K562 (cell line): Measurements from ENCODE around the gene TSPAN32. TPM values are rescaled to one million over a fixed set of nuclear protein-coding genes. Genes with fewer than 3 reads are reported as not detected.

Experiments used
- FOXK2 ChIP-seq, 2 experiments: fragments of 450-650 bp; IDR thresholded peaks in 1 of 2; conservative IDR thresholded peaks in 1 of 2; 2 replicates each; pipeline ENCODE4 v1.6.1; 2016; ENCODE audit warnings: low read depth in 2 of 2, mild to moderate bottlenecking in 1 of 2
- JUND ChIP-seq, 2 experiments: IDR thresholded peaks; 2 replicates in 1 of 2; 3 replicates in 1 of 2; pipeline ENCODE4 v1.6.1; 2011; ENCODE audit warnings: borderline replicate concordance in 2 of 2, low read depth in 2 of 2, low read length in 2 of 2, improper control_type of control experiment in 1 of 2, missing biosample characterization in 1 of 2, missing genetic modification characterization in 1 of 2, missing genetic modification reagents in 1 of 2
- MAZ ChIP-seq, 2 experiments: fragments of 450-650 bp in 1 of 2; sonication (generic) in 1 of 2; formaldehyde crosslinking; IDR thresholded peaks in 1 of 2; conservative IDR thresholded peaks in 1 of 2; 2 replicates each; pipeline versions ENCODE4 v1.4.0 to v1.5.0; 2020; ENCODE audit warnings: mild to moderate bottlenecking in 1 of 2, missing genetic modification reagents in 1 of 2
- NFATC3 ChIP-seq: fragments of 450-650 bp; IDR thresholded peaks from 2 replicates; pipeline ENCODE4 v1.6.1; 2017; ENCODE audit warnings: mild to moderate bottlenecking
- REST ChIP-seq, 2 experiments: fragments of 450-650 bp; formaldehyde crosslinking in 1 of 2; IDR thresholded peaks; 2 replicates each; pipeline versions ENCODE4 v1.4.0 to v1.6.1; 2014 to 2020; ENCODE audit warnings: mild to moderate bottlenecking in 2 of 2, borderline replicate concordance in 1 of 2, low read depth in 1 of 2
- SMC3 ChIP-seq: conservative IDR thresholded peaks from 2 replicates; pipeline ENCODE4 v1.6.1; 2011; ENCODE audit warnings: low read depth, low read length, improper control_type of control experiment; ENCODE audit not compliant: insufficient read depth
- SPI1 ChIP-seq: IDR thresholded peaks from 2 replicates; pipeline ENCODE4 v1.6.1; 2011; ENCODE audit warnings: low read depth, low read length, control low read depth, borderline replicate concordance
- SRF ChIP-seq, 2 experiments: fragments of 250-450, 450-650 bp in 1 of 2; sonication (Bioruptor Pico) in 1 of 2; sonication (generic) in 1 of 2; formaldehyde crosslinking; IDR thresholded peaks; 2 replicates each; pipeline versions ENCODE4 v1.5.0 to v1.5.1; 2020 to 2022; ENCODE audit warnings: mild to moderate bottlenecking in 1 of 2, missing genetic modification reagents in 1 of 2
- ZNF384 ChIP-seq: IDR thresholded peaks from 2 replicates; pipeline ENCODE4 v1.6.1; 2012; ENCODE audit warnings: low read depth, low read length, improper control_type of control experiment
- ZNF766 ChIP-seq: fragments of 200-800 bp; sonication (Bioruptor generic); conservative IDR thresholded peaks from 2 replicates; pipeline ENCODE4 v1.6.1; 2016; ENCODE audit warnings: missing genetic modification characterization, missing compliant biosample characterization
- polyA plus RNA-seq, 8 experiments: library from polyadenylated mRNA; depleted of rRNA in 4 of 8; stranded (reverse) in 5 of 8; unstranded in 3 of 8; fragments of >200 nt; fragmentation: Nextera tagmentation in 2 of 8; fragmentation: Illumina TruSeq in 1 of 8; extraction: Ambion mirVana in 2 of 8; extraction: Trizol in 1 of 8; gene quantifications; 2 replicates each; pipeline versions ENCODE4 v1.2.1 to v1.2.3, GENCODE V29; 2011 to 2014; ENCODE audit warnings: inconsistent platforms in 1 of 8, missing spikeins in 1 of 8
- total RNA-seq, 7 experiments: library from RNA; depleted of rRNA in 6 of 7; stranded (reverse); fragments of >200 nt in 6 of 7; fragmentation: Illumina TruSeq in 2 of 7; extraction: Trizol in 2 of 7; gene quantifications; 2 replicates each; pipeline versions ENCODE4 v1.2.1 to v1.2.3, GENCODE V29; 2011 to 2021; ENCODE audit warnings: low replicate concordance in 1 of 7
- TF ChIP-seq, protein P1 (sequence below): fragments of 450-650 bp; formaldehyde crosslinking; IDR thresholded peaks from 2 replicates; pipeline ENCODE4 v1.4.0; 2020; ENCODE audit warnings: mild to moderate bottlenecking, moderate library complexity
- TF ChIP-seq, protein P2 (sequence below), 3 experiments: IDR thresholded peaks in 2 of 3; conservative IDR thresholded peaks in 1 of 3; 2 replicates each; pipeline ENCODE4 v1.5.1; 2011 to 2012; ENCODE audit warnings: low read length in 3 of 3, mild to moderate bottlenecking in 3 of 3, control low read depth in 2 of 3, improper control_type of control experiment in 1 of 3, inconsistent platforms in 1 of 3, low read depth in 1 of 3, mixed read lengths in 1 of 3, moderate library complexity in 1 of 3; ENCODE audit not compliant: insufficient read depth in 2 of 3

TSPAN32 gene
- total and polyA plus RNA-seq, 9 of the 15 experiments (the other 6 are each of a cell fraction or from before 2014, with no cell fraction given), result 0.21 to 7.3 (median 2.6) TPM

- peak; percentile 77 for TF ChIP-seq REST (IDR thresholded peaks at IDR 0.05; ENCODE audit: borderline replicate concordance)
- TF ChIP-seq REST (CRISPR knock-in tag; IDR thresholded peaks at IDR 0.05; ENCODE audit: low read depth), result no peak
- TF ChIP-seq NFATC3, result no peak
- TF ChIP-seq SPI1, result peak; percentile 91
- 0 out of 2 replicates have a peak, but pooled peaks have one; percentile 3 for TF ChIP-seq JUND (IDR thresholded peaks at IDR 0.05; ENCODE audit: borderline replicate concordance, low read depth, low read length)
- no peak for TF ChIP-seq JUND (tag; IDR thresholded peaks at IDR 0.05; ENCODE audit: borderline replicate concordance, low read depth, low read length)
- TF ChIP-seq, protein P1, sequence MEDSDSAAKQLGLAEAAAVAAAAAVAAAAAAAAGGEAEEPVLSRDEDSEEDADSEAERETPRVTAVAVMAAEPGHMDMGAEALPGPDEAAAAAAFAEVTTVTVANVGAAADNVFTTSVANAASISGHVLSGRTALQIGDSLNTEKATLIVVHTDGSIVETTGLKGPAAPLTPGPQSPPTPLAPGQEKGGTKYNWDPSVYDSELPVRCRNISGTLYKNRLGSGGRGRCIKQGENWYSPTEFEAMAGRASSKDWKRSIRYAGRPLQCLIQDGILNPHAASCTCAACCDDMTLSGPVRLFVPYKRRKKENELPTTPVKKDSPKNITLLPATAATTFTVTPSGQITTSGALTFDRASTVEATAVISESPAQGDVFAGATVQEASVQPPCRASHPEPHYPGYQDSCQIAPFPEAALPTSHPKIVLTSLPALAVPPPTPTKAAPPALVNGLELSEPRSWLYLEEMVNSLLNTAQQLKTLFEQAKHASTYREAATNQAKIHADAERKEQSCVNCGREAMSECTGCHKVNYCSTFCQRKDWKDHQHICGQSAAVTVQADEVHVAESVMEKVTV (CRISPR knock-in tag), result peak; percentile 39; the same call in 1 of the 2 replicates
- peak in 1 of 2 experiments; percentile 76; a peak in 1 of 4 replicates for TF ChIP-seq SRF (CRISPR knock-in tag; IDR thresholded peaks at IDR 0.05)
- TF ChIP-seq SMC3, result peak; percentile 47; the same call in 1 of the 2 replicates
- TF ChIP-seq, protein P2, sequence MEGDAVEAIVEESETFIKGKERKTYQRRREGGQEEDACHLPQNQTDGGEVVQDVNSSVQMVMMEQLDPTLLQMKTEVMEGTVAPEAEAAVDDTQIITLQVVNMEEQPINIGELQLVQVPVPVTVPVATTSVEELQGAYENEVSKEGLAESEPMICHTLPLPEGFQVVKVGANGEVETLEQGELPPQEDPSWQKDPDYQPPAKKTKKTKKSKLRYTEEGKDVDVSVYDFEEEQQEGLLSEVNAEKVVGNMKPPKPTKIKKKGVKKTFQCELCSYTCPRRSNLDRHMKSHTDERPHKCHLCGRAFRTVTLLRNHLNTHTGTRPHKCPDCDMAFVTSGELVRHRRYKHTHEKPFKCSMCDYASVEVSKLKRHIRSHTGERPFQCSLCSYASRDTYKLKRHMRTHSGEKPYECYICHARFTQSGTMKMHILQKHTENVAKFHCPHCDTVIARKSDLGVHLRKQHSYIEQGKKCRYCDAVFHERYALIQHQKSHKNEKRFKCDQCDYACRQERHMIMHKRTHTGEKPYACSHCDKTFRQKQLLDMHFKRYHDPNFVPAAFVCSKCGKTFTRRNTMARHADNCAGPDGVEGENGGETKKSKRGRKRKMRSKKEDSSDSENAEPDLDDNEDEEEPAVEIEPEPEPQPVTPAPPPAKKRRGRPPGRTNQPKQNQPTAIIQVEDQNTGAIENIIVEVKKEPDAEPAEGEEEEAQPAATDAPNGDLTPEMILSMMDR (IDR thresholded peaks at IDR 0.05 in 2 of 3, conservative IDR thresholded peaks at IDR 0.05 in 1 of 3; ENCODE audit: insufficient read depth in 2 of 3, low read depth in 1 of 3, low read length in 3 of 3), result peak; percentile 50 to 70 (median 68); a peak in 5 of 6 replicates
- no peak for TF ChIP-seq ZNF384
- no peak for TF ChIP-seq FOXK2 (conservative IDR thresholded peaks at IDR 0.05 in 1 of 2, IDR thresholded peaks at IDR 0.05 in 1 of 2; ENCODE audit: low read depth in 2 of 2)
- peak in 1 of 2 experiments; percentile 20; a peak in 1 of 4 replicates for TF ChIP-seq MAZ (CRISPR knock-in tag; conservative IDR thresholded peaks at IDR 0.05 in 1 of 2, IDR thresholded peaks at IDR 0.05 in 1 of 2)
- peak; percentile 90 for TF ChIP-seq ZNF766
These were observed 7.6 kb upstream of the TSPAN32 start (continued) for GRCh38 chr11:2293984-2294925.
